GM18870 (cell line): ENCODE measurements around the gene REL.
"Not testable (repeated sequence)": the region's sequence is repeated elsewhere in the genome, so short reads cannot be mapped to it uniquely, and the experiment has no call there.

Experiments used
- ATAC-seq: cut with Tn5 transposase; IDR thresholded peaks from one replicate; pipeline ENCODE4 v1.9.1; 2021; ENCODE audit warnings: moderate library complexity; ENCODE audit not compliant: unreplicated experiment

The REL gene

DNA sequence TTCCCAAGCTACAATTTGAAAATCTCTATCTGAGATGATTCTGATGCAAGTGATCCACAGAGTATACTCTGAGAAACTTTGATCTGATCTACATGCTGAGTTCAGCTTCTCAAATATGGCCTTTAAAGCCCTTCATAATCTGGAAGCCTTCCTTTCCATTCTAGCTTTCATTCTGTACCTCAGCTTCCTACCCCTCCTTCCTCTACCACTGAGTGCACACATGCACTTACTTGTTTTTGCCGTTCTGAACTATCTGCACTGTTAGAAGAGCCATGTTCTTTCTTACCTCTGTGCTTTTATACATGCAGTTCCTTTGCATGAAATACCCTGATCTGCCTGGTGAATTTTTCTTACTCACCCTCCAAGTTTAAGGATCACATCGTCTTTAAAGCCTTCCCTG, 25.0 kb downstream of the REL start:
- no peak for ATAC-seq

DNA sequence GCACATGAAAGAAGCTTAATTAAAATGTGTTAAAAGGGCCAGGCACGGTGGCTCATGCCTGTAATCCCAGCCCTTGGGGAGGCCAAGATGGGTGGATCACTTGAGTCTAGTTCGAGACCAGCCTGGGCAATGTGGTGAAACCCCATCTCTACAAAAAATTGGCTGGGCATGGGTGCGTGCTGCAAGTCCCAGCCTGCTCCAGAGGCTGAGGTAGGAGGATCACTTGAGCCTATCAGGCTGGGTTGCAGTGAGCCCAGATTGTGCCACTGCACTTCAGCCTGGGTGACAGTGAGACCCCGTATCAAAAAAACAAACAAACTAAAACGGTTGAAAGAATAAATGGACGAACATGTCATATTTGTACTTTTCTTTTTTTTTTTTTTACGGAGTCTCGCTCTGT, 26.0 kb downstream of the REL start:
- no peak for ATAC-seq

DNA sequence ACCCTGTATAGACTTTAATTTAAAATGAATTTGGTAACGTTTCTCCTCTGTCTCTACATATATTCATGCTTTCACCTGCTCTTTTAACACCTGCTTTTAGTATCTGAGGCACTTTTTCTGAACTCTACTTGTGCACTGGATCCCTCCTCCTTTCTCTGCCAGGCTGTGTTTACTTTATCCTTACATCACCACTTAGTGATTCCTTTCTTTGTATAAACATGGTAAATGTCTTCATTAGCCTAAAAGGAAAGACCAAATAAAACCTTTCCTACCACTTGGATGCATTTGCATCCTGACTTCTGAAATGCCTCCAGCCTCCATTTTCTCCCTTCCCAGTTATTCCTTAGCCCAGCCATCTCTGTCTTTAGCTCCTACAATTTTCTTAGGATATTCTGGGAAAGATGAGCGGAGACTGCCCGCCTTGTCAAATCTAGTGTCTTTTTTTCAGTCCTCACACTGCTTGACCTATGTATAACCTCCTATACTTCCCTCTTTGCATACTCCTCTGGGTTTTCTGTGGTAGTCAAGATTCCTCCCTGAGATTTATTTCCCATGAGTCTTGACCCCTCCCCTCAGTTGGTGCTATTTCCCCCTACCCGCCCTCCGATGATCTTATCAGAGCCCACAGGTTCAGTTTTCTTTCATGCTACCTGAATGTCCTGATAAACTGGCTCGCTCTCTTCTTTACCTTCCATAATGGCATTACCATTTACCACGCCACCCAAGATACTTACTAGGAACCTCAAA, 44.8 kb downstream of the REL start:
- ATAC-seq = no peak

DNA sequence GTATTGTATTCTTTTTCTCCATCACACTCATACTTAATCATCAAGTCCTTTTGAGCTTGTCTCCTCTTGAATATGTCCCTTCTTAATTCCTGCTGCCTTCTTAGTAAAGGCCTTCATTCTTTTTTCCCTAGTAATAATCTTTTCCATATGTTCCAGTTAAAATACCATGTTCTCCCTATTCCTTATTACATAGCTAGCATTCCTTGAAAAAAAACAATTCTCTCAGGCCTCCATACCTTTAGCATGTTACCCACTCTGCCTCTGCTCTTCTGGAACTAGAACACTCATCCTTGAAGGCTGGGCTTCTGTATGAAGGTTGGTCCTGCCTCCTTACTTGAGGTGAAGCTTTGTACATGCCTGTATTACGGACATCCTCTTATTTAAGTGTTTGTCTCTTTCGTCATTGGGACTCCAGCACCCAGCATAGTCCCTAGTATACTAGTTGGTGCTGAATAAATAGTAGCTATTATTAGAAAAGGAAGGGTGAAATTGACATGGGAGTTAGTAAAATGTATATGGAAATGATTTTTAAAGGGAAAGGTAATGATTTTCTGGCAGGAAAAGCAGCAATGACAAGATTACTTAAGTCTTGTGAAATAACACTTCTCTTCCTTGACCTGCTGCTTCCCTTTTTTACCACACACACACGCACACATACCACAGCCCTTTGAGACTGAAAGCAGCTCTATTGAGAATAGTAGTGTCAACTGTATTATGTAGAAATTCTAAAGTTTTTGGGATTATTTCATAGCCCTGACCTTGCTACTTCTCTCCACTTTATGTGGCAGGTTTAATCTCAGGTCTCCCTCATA, 45.6 kb downstream of the REL start:
- ATAC-seq = no peak

DNA sequence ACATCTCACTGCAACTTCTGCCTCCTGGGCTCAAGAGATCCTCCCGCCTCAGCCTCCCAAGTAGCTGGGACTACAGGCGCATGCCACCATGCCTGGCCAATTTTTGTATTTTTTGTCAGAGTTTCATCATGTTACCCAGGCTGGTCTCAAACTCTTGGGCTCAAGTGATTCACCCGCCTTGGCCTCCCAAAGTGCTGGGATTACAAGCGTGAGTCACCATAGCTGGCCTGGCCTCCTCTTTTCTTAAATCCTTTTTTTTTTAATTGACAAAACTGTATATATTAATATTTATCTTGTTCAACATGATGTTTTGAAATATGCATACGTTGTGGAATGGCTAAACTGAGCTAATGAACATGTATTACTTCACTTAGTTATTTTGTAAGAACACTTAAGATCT, 50.7 kb downstream of the REL start:
- not testable (repeated sequence) for ATAC-seq

DNA sequence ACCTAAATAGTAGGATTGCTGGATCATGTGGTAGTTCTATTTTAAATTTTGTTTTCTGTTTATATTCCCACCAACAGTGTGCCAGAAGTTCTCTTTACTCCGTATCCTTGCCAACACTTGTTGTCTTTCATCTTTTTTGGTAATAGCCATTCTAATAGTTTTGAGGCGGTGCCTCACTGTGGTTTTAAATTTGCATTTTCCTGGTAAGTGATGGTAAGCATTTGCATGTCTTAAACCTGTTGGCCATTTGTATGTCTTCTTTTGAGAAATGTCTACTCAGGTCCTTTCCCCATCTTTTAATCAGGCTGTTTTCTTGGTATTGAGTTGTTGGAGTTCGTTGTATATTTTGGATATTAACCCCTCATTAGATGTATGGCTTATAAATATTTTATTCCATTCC, 51.6 kb downstream of the REL start:
- no peak for ATAC-seq

DNA sequence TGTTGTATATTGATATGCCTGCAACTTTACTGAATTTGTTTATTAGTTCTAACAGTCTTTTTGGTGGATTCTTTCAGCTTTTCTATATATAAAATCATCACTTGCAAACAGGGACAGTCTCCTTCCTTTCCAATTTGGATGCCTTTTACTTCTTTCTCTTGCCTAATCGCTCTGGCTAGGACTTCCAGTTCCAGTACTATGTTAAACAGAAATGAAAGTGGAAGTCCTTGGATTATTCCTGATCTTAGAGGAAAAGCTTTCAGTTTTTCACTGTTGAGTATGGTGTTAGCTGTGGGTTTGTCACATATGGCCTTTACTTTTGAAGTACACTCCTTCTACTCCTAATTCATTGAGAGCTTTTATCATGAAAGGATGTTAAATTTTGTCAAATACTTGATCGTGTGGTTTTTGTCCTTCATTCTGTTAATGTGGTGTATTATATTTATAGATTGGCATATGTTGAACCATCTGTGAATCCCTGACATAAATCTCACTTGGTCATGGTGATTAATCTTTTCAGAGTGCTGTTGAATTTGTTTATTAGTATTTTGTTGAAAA, 52.9 kb downstream of the REL start:
- no peak for ATAC-seq

DNA sequence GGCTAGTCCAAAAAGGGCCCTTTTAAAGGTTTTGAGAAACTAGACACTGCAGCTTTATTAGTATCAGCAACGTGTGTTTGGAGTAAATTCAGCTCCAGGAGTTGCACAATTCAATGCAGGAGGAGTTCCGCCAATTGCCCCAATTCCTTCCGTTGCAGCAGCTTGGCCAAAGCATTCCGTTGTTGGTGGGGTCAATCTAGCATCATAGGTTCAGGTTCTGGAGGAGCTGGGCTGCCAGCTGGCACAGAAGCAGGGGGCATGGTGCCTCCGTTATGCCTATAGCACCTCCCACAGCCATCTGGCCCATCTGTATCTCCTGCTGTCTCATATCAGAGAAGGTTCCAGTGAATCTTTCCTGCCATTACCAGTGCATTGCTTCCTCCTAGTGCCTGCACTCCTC, 55.4 kb downstream of the REL start:
- no peak for ATAC-seq

DNA sequence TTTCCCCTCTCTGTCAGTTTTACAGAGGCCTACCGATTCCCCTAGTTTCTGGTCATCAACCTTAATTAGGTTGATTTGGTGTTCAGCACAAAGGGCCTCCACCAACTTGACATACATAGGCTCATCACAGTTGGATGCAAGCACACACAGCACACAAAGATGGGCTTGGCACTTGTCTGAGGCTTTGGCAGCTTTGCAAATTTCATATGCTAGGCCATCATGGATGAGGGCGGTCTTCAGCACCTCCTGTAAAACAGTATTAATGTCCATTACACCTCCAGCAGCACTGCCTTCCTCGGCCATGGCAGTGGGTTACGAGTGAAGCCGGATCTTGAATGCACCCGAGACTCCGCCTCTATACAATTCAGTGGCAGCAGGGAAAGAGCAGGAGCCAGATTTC, 56.9 kb downstream of the REL start:
- ATAC-seq = no peak

DNA sequence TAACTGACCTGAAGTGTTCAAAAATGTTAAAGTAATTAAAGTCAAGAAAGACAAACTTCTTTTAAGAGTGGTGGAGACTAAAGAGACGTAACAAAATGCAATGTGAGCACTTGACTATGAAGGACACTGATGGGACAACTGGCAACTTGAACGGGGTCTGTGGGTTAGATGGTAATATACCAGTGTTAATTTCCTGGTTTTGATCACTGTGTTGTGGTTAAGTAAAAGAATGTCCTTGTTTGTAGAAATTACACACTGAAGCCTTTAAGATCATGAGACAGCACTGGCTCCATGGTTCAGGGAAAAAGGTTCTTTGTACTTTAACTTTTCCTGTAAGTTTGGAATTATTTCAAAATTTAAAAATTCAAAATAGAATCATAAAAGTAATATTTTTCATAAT, 58.2 kb downstream of the REL start:
- ATAC-seq = no peak

DNA sequence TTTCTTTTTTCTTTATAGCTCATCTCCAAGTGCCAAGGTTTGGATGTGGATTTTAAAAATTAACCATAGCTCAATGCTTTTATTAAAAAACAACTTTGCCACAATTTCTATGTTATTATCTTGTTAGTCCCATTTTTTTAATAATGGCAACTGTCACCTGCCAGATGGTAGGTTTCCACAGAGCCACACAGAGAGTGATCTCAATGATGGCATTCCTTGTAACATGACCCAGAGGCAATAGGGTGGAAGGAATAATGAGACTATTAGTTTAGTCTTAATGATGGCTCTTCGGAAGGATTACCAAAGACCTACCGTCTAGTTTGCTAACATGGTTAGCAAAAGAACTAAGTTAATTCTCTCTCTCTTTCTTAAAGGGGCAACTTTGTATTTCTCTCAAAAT, 64.0 kb downstream of the REL start:
- no peak for ATAC-seq

DNA sequence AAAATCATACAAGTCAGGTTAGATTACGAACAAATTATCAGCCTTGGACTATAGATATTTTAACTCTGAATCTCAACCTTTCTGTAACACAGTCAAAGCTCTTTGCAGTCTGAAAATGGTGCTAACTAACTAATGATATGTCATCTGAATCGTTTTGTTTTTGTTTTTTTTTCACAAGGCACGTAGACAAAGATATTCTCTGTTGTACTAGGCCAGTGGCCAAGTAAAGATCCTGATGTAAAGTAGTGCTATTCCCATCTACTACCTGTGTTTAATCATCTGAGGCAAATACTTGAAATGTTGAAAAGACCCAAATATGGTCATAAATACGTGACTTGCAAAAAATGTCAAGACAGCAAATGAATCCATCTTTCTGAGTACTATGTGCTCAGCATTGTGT, 65.7 kb downstream of the REL start:
- ATAC-seq = no peak

DNA sequence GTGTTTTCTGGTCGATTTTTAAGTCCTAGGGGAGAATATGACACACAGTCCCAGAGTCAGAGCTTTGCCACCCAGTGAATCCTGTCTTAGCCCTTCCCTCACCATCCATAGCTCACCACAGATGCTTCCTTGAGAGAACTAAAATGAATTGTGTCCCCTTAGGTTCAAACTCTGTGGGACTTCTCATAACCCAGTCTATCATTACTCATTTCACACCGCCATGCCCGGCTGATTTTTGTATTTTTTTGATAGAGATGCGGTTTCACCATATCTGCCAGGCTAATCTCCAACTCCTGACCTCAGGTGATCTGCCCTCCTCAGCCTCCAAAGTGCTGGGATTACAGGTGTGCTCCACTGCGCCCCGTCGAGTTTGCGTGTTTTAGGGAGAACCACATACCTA, 66.8 kb downstream of the REL start:
- ATAC-seq = no peak

DNA sequence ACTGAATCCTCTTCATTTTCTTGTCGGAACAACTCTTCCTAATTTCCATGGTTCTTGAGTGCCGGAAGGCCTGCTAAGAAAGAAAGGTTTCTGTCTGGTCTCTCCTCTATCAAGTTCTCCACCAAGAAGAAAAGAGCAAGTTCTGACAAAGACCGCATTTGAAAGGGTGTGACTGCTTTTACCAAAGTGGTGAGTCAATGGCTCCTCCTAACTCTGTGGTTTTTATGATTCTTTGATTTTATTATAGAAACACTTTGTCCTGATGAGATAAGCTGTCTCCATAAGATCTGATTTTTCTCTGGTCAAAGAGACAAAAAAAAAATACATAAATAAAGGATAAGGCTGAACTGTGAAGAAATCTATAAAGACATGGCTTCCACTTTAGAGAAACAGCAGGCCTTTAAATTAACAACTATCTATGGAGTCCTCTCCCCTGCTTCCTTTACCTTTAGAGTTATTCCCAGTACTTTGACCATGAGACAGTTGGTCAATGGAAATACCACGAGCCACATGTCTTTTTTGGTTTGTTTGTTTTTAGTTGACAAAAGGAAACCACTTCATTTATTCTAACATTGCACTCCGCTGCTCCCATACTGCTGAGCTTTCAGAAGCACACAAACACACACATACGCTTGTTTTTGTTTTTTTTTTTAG, 67.7 kb downstream of the REL start:
- ATAC-seq = no peak

DNA sequence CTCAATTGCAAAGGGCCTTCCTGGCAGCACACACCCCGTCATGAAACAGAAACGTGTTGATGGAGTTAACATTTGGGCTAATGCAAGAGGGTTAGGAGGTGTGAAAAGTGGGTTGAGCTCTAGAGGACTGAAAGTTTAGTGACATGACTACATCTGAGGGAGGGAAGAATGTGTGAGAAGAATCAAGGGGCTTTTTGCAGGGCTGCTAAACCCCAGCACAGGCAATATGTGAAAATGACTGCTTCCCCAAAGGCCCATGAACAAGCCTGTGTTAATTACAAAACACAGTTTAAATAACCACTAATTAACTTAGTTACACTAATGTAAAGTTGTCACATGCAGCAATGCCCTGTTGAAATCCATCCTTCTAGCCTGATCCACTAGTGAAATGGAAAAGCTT, 72.8 kb downstream of the REL start:
- ATAC-seq = no peak

DNA sequence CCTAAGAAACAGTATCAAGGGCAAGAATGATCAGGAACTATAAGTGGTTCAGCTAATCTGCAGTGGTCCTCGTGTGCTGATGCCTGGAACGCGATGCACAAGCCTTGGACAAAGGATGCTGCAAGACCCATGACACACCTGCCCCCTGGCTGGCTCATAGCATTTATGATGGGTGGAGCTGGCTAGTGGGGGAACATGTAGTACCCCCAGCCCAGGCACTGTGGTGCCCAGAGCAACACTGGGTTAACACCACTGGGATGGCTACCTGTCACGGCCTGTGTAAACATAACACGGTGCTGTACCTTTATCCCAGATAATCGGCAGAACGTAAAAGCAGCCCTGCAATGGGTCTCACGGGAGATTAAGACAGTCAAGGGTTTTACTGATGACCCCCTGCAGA, 75.8 kb downstream of the REL start:
- no peak for ATAC-seq

DNA sequence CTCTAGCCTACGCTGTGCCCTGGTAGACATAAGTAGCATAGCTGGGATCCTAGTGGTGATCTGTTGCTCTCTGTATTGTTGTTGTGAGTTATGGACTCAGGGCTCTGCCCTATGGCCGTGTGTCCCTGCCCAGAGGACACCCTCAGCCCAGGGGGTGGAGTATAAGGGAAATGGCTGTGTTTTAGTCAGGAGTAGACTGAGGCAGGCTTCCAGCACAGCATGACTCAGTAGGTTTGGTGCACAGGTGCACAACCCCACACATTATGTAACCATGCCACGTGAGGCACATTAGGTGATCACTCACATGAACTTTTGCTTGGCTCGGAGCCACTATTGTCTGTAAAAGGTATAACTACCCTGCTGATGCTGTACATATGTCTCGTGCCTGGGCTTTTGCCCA, 76.3 kb downstream of the REL start:
- no peak for ATAC-seq

DNA sequence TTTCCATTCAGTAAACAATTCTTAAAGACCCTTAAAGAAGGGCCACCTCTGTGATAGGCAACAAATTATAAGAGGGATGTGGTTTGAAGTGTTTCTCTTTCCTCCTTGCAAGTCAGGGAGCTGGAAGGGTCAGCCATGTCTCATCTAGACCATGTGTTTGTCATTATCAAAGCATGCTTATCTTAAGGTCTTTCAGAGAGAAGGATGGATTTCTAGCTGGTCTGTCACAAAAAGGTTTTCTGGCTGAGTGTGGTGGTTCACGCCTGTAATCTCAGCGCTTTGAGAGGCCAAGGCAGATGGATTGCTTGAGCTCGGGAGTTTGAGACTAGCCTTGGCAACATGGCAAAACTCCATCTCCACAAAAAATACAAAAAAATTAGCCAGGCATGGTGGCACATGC, 77.0 kb downstream of the REL start:
- ATAC-seq = no peak

DNA sequence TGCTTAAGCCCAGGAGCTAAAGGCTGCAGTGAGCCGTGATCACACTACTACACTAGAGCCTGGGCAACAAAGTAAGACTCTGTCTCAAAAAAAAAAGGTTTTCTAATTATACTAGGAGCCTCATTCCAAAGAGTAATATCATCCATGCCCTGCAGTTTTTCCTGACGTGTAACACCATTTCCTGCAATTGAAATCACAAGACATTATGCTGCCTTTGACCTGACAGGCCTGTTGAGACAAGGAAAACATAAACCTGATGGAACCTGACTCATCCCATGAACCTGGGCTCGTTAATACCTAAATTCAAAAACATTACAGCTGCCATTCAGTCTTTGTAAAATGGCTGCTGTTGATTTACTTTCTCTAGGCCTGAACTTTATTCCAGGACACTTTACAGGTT, 77.4 kb downstream of the REL start:
- no peak for ATAC-seq

DNA sequence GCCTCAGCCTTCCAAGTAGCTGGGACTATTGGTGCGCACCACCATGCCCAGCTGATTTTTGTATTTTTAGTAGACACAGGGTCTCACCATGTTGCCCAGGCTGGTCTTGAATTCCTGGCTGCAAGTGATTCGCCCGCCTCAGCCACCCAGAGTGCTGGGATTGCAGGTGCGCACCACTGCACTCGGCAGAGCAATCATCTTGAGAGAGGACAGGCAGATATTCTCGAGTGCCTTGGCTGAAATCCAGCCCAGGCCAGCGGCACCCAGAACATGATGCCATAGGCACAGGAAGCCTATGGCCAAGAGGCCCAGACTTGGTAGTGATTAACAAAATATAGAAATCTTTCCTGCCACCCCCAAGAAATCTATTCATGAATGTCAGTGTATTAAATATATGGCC, 78.1 kb downstream of the REL start:
- no peak for ATAC-seq

DNA sequence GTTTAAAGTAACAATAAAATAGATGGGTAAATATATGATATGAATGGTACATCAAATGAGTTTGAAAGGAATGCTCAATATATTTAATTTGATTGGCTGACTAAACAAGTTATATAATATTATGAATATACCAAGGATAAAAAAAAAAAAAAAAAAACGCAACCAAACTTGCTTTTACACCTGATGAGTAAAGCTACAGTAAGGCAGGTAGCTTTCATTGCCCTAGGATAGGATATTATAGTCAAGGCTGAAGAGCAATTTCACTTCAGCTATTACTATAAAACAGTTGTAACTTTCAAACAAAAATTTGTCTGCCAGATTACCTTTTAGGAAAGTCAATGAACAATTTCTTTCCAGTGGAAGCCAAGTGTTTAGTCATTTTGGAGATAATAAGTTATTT, 79.3 kb downstream of the REL start:
- no peak for ATAC-seq

DNA sequence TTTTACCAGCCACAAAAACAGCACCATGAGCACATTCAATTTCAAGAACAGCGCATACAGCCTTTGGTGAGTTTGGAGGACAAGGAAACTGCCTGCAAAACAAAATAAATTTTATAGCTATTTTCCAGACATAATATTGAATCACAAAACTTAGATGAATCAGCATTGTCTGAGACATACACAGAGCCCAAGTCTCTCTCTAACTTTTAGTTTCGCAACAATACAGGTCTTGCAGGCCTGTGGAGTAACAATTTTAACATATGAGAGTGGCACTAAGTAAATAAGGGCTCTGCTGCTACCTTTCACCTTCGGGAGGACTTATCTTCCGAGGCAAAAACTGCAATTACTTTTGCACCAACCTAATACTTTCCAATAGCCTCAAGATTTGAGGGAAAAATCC, 80.1 kb downstream of the REL start:
- no peak for ATAC-seq
